ENCODE data around the gene MYO6.
"Not testable (repeated sequence)": the region's sequence is repeated elsewhere in the genome, so short reads cannot be mapped to it uniquely, and the experiment has no call there.

MYO6 gene

GRCh38 chr6:75748743-75749538 lies at the start of gene MYO6:
MYO6 (plus strand) TSS chr6:75749239; CDS start chr6:75817548, 68,309 bp downstream.
- DNase-seq (ENCODE audit: low spot score), result peak; percentile 86
- TF ChIP-seq CTCF (IDR thresholded peaks at IDR 0.05; ENCODE audit: extremely low read depth, insufficient read depth, missing control alignments), result no peak
- in situ Hi-C loops (cut with MboI; ENCODE audit: low pct_unique_long_range_greater_than_20kb, low sequenced_read_pairs, unreplicated experiment), result no loop called here

GRCh38 chr6:75708334-75708733 lies 40.7 kb upstream of the MYO6 start:
- in situ Hi-C loops (cut with MboI; ENCODE audit: low pct_unique_long_range_greater_than_20kb, low sequenced_read_pairs, unreplicated experiment); DNase-seq (ENCODE audit: low spot score): not testable (repeated sequence)

GRCh38 chr6:75711173-75711572 lies 37.9 kb upstream of the MYO6 start:
- no peak for TF ChIP-seq CTCF (IDR thresholded peaks at IDR 0.05; ENCODE audit: extremely low read depth, insufficient read depth, missing control alignments)
- DNase-seq (ENCODE audit: low spot score), result no peak
- in situ Hi-C loops (cut with MboI; ENCODE audit: low pct_unique_long_range_greater_than_20kb, low sequenced_read_pairs, unreplicated experiment), result no loop called here

GRCh38 chr6:75719133-75719532 lies 29.9 kb upstream of the MYO6 start:
- no peak for DNase-seq (ENCODE audit: low spot score)
- in situ Hi-C loops (cut with MboI; ENCODE audit: low pct_unique_long_range_greater_than_20kb, low sequenced_read_pairs, unreplicated experiment), result no loop called here
- TF ChIP-seq CTCF (IDR thresholded peaks at IDR 0.05; ENCODE audit: extremely low read depth, insufficient read depth, missing control alignments), result no peak

- TF ChIP-seq CTCF (IDR thresholded peaks at IDR 0.05; ENCODE audit: extremely low read depth, insufficient read depth, missing control alignments), result no peak
- no peak for DNase-seq (ENCODE audit: low spot score)
- in situ Hi-C loops (cut with MboI; ENCODE audit: low pct_unique_long_range_greater_than_20kb, low sequenced_read_pairs, unreplicated experiment), result no loop called here
These were observed 25.7 kb upstream of the MYO6 start for GRCh38 chr6:75723382-75723781.

GRCh38 chr6:75727206-75727605 lies 21.8 kb upstream of the MYO6 start:
- in situ Hi-C loops (cut with MboI; ENCODE audit: low pct_unique_long_range_greater_than_20kb, low sequenced_read_pairs, unreplicated experiment), result no loop called here
- no peak for DNase-seq (ENCODE audit: low spot score)
- no peak for TF ChIP-seq CTCF (IDR thresholded peaks at IDR 0.05; ENCODE audit: extremely low read depth, insufficient read depth, missing control alignments)

GRCh38 chr6:75731029-75731428 lies 18.0 kb upstream of the MYO6 start:
- DNase-seq (ENCODE audit: low spot score); in situ Hi-C loops (cut with MboI; ENCODE audit: low pct_unique_long_range_greater_than_20kb, low sequenced_read_pairs, unreplicated experiment): not testable (repeated sequence)

Data from GM13977 (cell line).